WTC11 (cell line): Measurements from ENCODE around the gene EEIG1. TPM values are rescaled to one million over a fixed set of nuclear protein-coding genes. Genes with fewer than 3 reads are reported as not detected.

Source experiments
- ATAC-seq: fragments of 200-7000 bp; cut with Tn5 transposase; 2 replicates; pipeline ENCODE4 v1.10.0; 2021; ENCODE audit warnings: mild to moderate bottlenecking, moderate library complexity
- CTCF ChIA-PET: fragments of 300-600 bp; sonication (Branson Sonifier 250); formaldehyde crosslinking; loops from one replicate; lab custom pipeline; 2021; ENCODE audit warnings: antibody characterized with exemption; lab: Charles Lee
- POLR2A ChIA-PET: fragments of 350-600 bp; sonication (Branson Sonifier 250); formaldehyde crosslinking; loops from one replicate; lab custom pipeline; 2021; ENCODE audit warnings: antibody characterized with exemption; lab: Charles Lee
- DNase-seq: peaks from one replicate; pipeline ENCODE4 v3.0.0; 2021; ENCODE audit warnings: low spot score
- H3K27ac Mint-ChIP-seq: 2 replicates; pipeline ENCODE4 v1.8.0; 2021; ENCODE audit warnings: mixed read lengths
- H3K27me3 Mint-ChIP-seq: 2 replicates; pipeline ENCODE4 v1.8.0; 2021; ENCODE audit warnings: low read depth, mild to moderate bottlenecking, moderate library complexity, mixed read lengths
- H3K36me3 Mint-ChIP-seq: 2 replicates; pipeline ENCODE4 v1.8.0; 2021; ENCODE audit warnings: mixed read lengths
- H3K4me1 Mint-ChIP-seq: 2 replicates; pipeline ENCODE4 v1.8.0; 2022; ENCODE audit warnings: mixed read lengths
- H3K4me3 Mint-ChIP-seq: 2 replicates; pipeline ENCODE4 v1.8.0; 2021; ENCODE audit warnings: mild to moderate bottlenecking, moderate library complexity, mixed read lengths
- H3K9me3 Mint-ChIP-seq: 2 replicates; pipeline ENCODE4 v1.8.0; 2021; ENCODE audit warnings: mixed read lengths
- ATF1 ChIP-seq: sonication (generic); formaldehyde crosslinking; IDR thresholded peaks from 2 replicates; pipeline ENCODE4 v1.8.1; 2023; ENCODE audit warnings: mild to moderate bottlenecking, moderate library complexity, missing genetic modification reagents
- CBFB ChIP-seq: sonication (generic); formaldehyde crosslinking; IDR thresholded peaks from 2 replicates; pipeline ENCODE4 v1.8.1; 2022; ENCODE audit warnings: mild to moderate bottlenecking, low read depth, missing genetic modification reagents
- CREB1 ChIP-seq: sonication (generic); formaldehyde crosslinking; IDR thresholded peaks from 2 replicates; pipeline ENCODE4 v1.8.0; 2023; ENCODE audit warnings: mild to moderate bottlenecking, missing genetic modification reagents
- ELF4 ChIP-seq: sonication (generic); formaldehyde crosslinking; IDR thresholded peaks from 2 replicates; pipeline ENCODE4 v1.8.1; 2022; ENCODE audit warnings: low read depth, mild to moderate bottlenecking, moderate library complexity, missing genetic modification reagents
- EMX1 ChIP-seq: fragments of 250-450 bp; sonication (Bioruptor Pico); IDR thresholded peaks from 2 replicates; pipeline ENCODE4 v1.8.0; 2021; ENCODE audit warnings: mild to moderate bottlenecking
- FOXP1 ChIP-seq: sonication (generic); formaldehyde crosslinking; IDR thresholded peaks from 2 replicates; pipeline ENCODE4 v1.8.0; 2022; ENCODE audit warnings: missing genetic modification reagents, mild to moderate bottlenecking, moderate library complexity, borderline replicate concordance
- GTF2I ChIP-seq: fragments of 250-450 bp; sonication (Bioruptor Pico); conservative IDR thresholded peaks from 2 replicates; pipeline ENCODE4 v1.4.0; 2021; ENCODE audit warnings: mild to moderate bottlenecking
- IRF1 ChIP-seq: sonication (generic); formaldehyde crosslinking; IDR thresholded peaks from 2 replicates; pipeline ENCODE4 v1.8.0; 2023; ENCODE audit warnings: missing genetic modification reagents
- JUN ChIP-seq: sonication (generic); formaldehyde crosslinking; IDR thresholded peaks from 2 replicates; pipeline ENCODE4 v1.8.0; 2023; ENCODE audit warnings: mild to moderate bottlenecking, missing genetic modification reagents
- KAT7 ChIP-seq: sonication (generic); formaldehyde crosslinking; IDR thresholded peaks from 2 replicates; pipeline ENCODE4 v1.8.1; 2023; ENCODE audit warnings: missing genetic modification reagents, mild to moderate bottlenecking, borderline replicate concordance
- MYBL2 ChIP-seq: sonication (generic); formaldehyde crosslinking; IDR thresholded peaks from 2 replicates; pipeline ENCODE4 v1.8.1; 2023; ENCODE audit warnings: mild to moderate bottlenecking, moderate library complexity, missing genetic modification reagents
- NFYB ChIP-seq: sonication (generic); formaldehyde crosslinking; conservative IDR thresholded peaks from 2 replicates; pipeline ENCODE4 v1.8.0; 2022; ENCODE audit warnings: low read depth, missing genetic modification reagents
- NR1H2 ChIP-seq: sonication (generic); formaldehyde crosslinking; IDR thresholded peaks from 2 replicates; pipeline ENCODE4 v1.9.0; 2021; ENCODE audit warnings: mild to moderate bottlenecking, moderate library complexity, missing genetic modification reagents
- NR3C1 ChIP-seq: sonication (generic); formaldehyde crosslinking; conservative IDR thresholded peaks from 2 replicates; pipeline ENCODE4 v1.8.1; 2023; ENCODE audit warnings: low read depth, mild to moderate bottlenecking, missing genetic modification reagents
- OVOL2 ChIP-seq: fragments of 250-450 bp; sonication (Bioruptor Pico); IDR thresholded peaks from 2 replicates; pipeline ENCODE4 v1.9.0; 2021; ENCODE audit warnings: mild to moderate bottlenecking, borderline replicate concordance
- PREB ChIP-seq: sonication (generic); formaldehyde crosslinking; IDR thresholded peaks from 2 replicates; pipeline ENCODE4 v1.8.1; 2022; ENCODE audit warnings: mild to moderate bottlenecking, missing genetic modification reagents, moderate library complexity, borderline replicate concordance
- RELA ChIP-seq: sonication (generic); formaldehyde crosslinking; IDR thresholded peaks from 2 replicates; pipeline ENCODE4 v1.8.1; 2022; ENCODE audit warnings: missing genetic modification reagents, mild to moderate bottlenecking, borderline replicate concordance
- ZBTB21 ChIP-seq: sonication (generic); formaldehyde crosslinking; IDR thresholded peaks from 2 replicates; pipeline ENCODE4 v1.8.1; 2023; ENCODE audit warnings: mild to moderate bottlenecking, missing genetic modification reagents, borderline replicate concordance
- ZNF219 ChIP-seq: sonication (generic); formaldehyde crosslinking; IDR thresholded peaks from 2 replicates; pipeline ENCODE4 v1.8.0; 2023; ENCODE audit warnings: missing genetic modification reagents, mild to moderate bottlenecking, borderline replicate concordance
- ZNF263 ChIP-seq: sonication (generic); formaldehyde crosslinking; IDR thresholded peaks from 2 replicates; pipeline ENCODE4 v1.8.1; 2022; ENCODE audit warnings: low read depth, mild to moderate bottlenecking, moderate library complexity, missing genetic modification reagents
- ZNF396 ChIP-seq: fragments of 250-450 bp; sonication (Bioruptor Pico); IDR thresholded peaks from 2 replicates; pipeline ENCODE4 v1.8.0; 2021; ENCODE audit warnings: mild to moderate bottlenecking, moderate library complexity, borderline replicate concordance
- ZNF423 ChIP-seq: fragments of 250-450 bp; sonication (Bioruptor Pico); IDR thresholded peaks from 2 replicates; pipeline ENCODE4 v2.1.2; 2022; ENCODE audit warnings: mild to moderate bottlenecking, moderate library complexity
- total RNA-seq: library from RNA; stranded (reverse); gene quantifications from 3 replicates; pipeline ENCODE4 v1.2.3, GENCODE V29; 2021
- TF ChIP-seq, protein P1 (sequence below): fragments of 250-450 bp; sonication (Bioruptor Pico); IDR thresholded peaks from 2 replicates; pipeline ENCODE4 v1.8.0; 2021; ENCODE audit warnings: mild to moderate bottlenecking
- TF ChIP-seq, protein P2 (sequence below): sonication (generic); formaldehyde crosslinking; IDR thresholded peaks from 2 replicates; pipeline ENCODE4 v1.8.1; 2022; ENCODE audit warnings: missing genetic modification reagents, borderline replicate concordance

The EEIG1 gene
- total RNA-seq, 1 experiment from 2014 or later, result 66.4 TPM

DNA sequence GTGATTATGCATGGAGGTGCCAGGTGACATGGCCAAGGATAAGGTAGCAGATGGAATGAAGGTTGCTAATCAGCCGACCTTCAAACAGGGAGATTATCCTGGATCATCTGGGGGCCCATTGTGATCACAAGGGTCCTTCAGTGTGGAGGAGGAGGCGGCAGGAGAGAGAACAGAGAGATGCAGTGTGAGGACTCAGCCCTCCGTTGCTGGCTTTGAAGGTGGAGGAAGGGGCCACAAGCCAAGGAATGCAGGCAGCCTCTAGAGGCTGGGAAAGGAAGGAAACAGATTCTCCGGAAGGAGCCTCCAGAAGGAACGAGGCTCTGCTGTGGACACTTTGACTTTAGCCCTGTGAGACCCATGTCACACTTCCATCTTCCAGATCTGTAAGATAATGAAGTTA lies 27.4 kb upstream of the EEIG1 start:
- Mint-ChIP-seq H3K4me3 (no peak overlapping the region), H3K4me1 (peaks cover 14% of the 10 kb centered on the region), H3K36me3 (peaks cover 7% of the 10 kb centered on the region), H3K27ac (no peak overlapping the region), H3K27me3 (peaks cover 4% of the 10 kb centered on the region; the same call in 1 of the 2 replicates), H3K9me3 (peaks cover 14% of the 10 kb centered on the region)
- DNase-seq (no peak), ATAC-seq (no peak)
- TF ChIP-seq IRF1 (CRISPR knock-in tag), result no peak
- peak; percentile 57; the same call in 1 of the 2 replicates for TF ChIP-seq GTF2I (CRISPR knock-in tag)
- no peak for TF ChIP-seq NR3C1 (CRISPR knock-in tag)
- no peak for TF ChIP-seq ATF1 (CRISPR knock-in tag)
- TF ChIP-seq CREB1 (CRISPR knock-in tag), result no peak
- CTCF ChIA-PET, result interaction anchor here (0.6 to 4.0 kb wide), 2 partner anchors 109 to 363 kb away, joined by 3 to 15 read pairs; partner anchors contain the start of gene URM1
- POLR2A ChIA-PET, result no interaction called here

GRCh38 chr9:128007566-128008138 lies 26.9 kb upstream of the EEIG1 start:
- H3K27ac Mint-ChIP-seq, result peak overlapping the region; percentile 87
- no peak for ATAC-seq
- peaks cover 14% of the 10 kb centered on the region for H3K4me1 Mint-ChIP-seq

GRCh38 chr9:128006332-128006996 lies 25.7 kb upstream of the EEIG1 start:
- CTCF ChIA-PET, result interaction anchor here (0.6 to 4.0 kb wide), 7 partner anchors 14 to 840 kb away, joined by 3 to 15 read pairs (median 4); no protein-coding TSS in a partner anchor
- peaks cover 16% of the 10 kb centered on the region for H3K4me1 Mint-ChIP-seq
- H3K27me3 Mint-ChIP-seq, result peaks cover 4% of the 10 kb centered on the region; the same call in 1 of the 2 replicates
- H3K4me3 Mint-ChIP-seq, result no peak overlapping the region
- POLR2A ChIA-PET, result no interaction called here
- H3K36me3 Mint-ChIP-seq, result peaks cover 7% of the 10 kb centered on the region
- H3K9me3 Mint-ChIP-seq, result peaks cover 14% of the 10 kb centered on the region
- DNase-seq (no peak), ATAC-seq (no peak)
- H3K27ac Mint-ChIP-seq, result no peak overlapping the region; the same call in 1 of the 2 replicates
- TF ChIP-seq ELF4 (no peak), JUN (no peak), MYBL2 (CRISPR knock-in tag) (no peak), ZNF423 (CRISPR knock-in tag) (no peak), ZNF263 (no peak), ZBTB21 (no peak), CREB1 (CRISPR knock-in tag) (no peak), ZNF396 (CRISPR knock-in tag) (no peak), OVOL2 (no peak), KAT7 (CRISPR knock-in tag) (no peak), ZNF219 (CRISPR knock-in tag) (no peak), ATF1 (CRISPR knock-in tag) (no peak), NFYB (no peak), CBFB (CRISPR knock-in tag) (no peak), RELA (CRISPR knock-in tag) (no peak), FOXP1 (no peak), EMX1 (no peak)
- TF ChIP-seq, protein P1, sequence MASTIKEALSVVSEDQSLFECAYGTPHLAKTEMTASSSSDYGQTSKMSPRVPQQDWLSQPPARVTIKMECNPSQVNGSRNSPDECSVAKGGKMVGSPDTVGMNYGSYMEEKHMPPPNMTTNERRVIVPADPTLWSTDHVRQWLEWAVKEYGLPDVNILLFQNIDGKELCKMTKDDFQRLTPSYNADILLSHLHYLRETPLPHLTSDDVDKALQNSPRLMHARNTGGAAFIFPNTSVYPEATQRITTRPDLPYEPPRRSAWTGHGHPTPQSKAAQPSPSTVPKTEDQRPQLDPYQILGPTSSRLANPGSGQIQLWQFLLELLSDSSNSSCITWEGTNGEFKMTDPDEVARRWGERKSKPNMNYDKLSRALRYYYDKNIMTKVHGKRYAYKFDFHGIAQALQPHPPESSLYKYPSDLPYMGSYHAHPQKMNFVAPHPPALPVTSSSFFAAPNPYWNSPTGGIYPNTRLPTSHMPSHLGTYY (CRISPR knock-in tag), result no peak

More at GRCh38 chr9:128007566-128008138, 26.9 kb upstream of the EEIG1 start:
- Mint-ChIP-seq H3K9me3 (peaks cover 14% of the 10 kb centered on the region), H3K36me3 (peaks cover 7% of the 10 kb centered on the region), H3K27me3 (peaks cover 4% of the 10 kb centered on the region; the same call in 1 of the 2 replicates), H3K4me3 (no peak overlapping the region)
- DNase-seq, result no peak
- ChIA-PET CTCF (interaction anchor here (0.6 to 4.0 kb wide), 3 partner anchors 13 to 364 kb away, joined by 3 to 15 read pairs (median 3); partner anchors contain the start of gene URM1), POLR2A (no interaction called here)
- TF ChIP-seq NR1H2, result no peak
- no peak for TF ChIP-seq RELA (CRISPR knock-in tag)
- no peak for TF ChIP-seq ZNF219 (CRISPR knock-in tag)
- no peak for TF ChIP-seq KAT7 (CRISPR knock-in tag)
- TF ChIP-seq, protein P2, sequence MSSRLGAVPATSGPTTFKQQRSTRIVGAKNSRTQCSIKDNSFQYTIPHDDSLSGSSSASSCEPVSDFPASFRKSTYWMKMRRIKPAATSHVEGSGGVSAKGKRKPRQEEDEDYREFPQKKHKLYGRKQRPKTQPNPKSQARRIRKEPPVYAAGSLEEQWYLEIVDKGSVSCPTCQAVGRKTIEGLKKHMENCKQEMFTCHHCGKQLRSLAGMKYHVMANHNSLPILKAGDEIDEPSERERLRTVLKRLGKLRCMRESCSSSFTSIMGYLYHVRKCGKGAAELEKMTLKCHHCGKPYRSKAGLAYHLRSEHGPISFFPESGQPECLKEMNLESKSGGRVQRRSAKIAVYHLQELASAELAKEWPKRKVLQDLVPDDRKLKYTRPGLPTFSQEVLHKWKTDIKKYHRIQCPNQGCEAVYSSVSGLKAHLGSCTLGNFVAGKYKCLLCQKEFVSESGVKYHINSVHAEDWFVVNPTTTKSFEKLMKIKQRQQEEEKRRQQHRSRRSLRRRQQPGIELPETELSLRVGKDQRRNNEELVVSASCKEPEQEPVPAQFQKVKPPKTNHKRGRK, result no peak
- no peak for TF ChIP-seq PREB (CRISPR knock-in tag)
- TF ChIP-seq, all 79 proteins: peak for 0
